H9 (cell line): ENCODE measurements around the gene PBOV1. TPM values are rescaled to one million over a fixed set of nuclear protein-coding genes. Genes with fewer than 3 reads are reported as not detected.

ENCODE experiments used
- DNase-seq: peaks from one replicate; pipeline ENCODE4 v3.0.0-alpha.2; 2017
- H2AFZ ChIP-seq: one replicate; pipeline ENCODE4 v1.6.1; 2013; ENCODE audit warnings: mild to moderate bottlenecking, low read length, control low read depth, moderate library complexity
- H2AK5ac ChIP-seq: 2 replicates; pipeline ENCODE4 v1.6.1; 2013; ENCODE audit warnings: low read length, control low read depth, mixed read lengths; ENCODE audit not compliant: insufficient read length
- H2BK120ac ChIP-seq: one replicate; pipeline ENCODE4 v1.6.1; 2013; ENCODE audit warnings: low read depth, mild to moderate bottlenecking, low read length, control low read depth, inconsistent platforms; ENCODE audit not compliant: poor library complexity, severe bottlenecking
- H2BK12ac ChIP-seq: 2 replicates; pipeline ENCODE4 v1.6.1; 2013; ENCODE audit warnings: low read length, control low read depth, mixed read lengths, low read depth; ENCODE audit not compliant: insufficient read length
- H2BK15ac ChIP-seq: 2 replicates; pipeline ENCODE4 v1.6.1; 2013; ENCODE audit warnings: low read depth, low read length, control low read depth
- H2BK20ac ChIP-seq: one replicate; pipeline ENCODE4 v1.6.1; 2013; ENCODE audit warnings: low read depth, mild to moderate bottlenecking, low read length, control low read depth, inconsistent platforms; ENCODE audit not compliant: poor library complexity, severe bottlenecking
- H2BK5ac ChIP-seq: 2 replicates; pipeline ENCODE4 v1.6.1; 2013; ENCODE audit warnings: low read length, control low read depth, mixed read lengths; ENCODE audit not compliant: insufficient read length
- H3K14ac ChIP-seq: 2 replicates; pipeline ENCODE4 v1.6.1; 2013; ENCODE audit warnings: low read length, control low read depth; ENCODE audit not compliant: insufficient read depth
- H3K18ac ChIP-seq: 2 replicates; pipeline ENCODE4 v1.6.1; 2013; ENCODE audit warnings: low read depth, mild to moderate bottlenecking, mixed read lengths, low read length, control low read depth; ENCODE audit not compliant: insufficient read length
- H3K23ac ChIP-seq: 2 replicates; pipeline ENCODE4 v1.6.1; 2013; ENCODE audit warnings: low read length, control low read depth, mixed read lengths, low read depth; ENCODE audit not compliant: insufficient read length
- H3K23me2 ChIP-seq: 2 replicates; pipeline ENCODE4 v1.6.1; 2013; ENCODE audit warnings: low read depth, mild to moderate bottlenecking, mixed read lengths, low read length, control low read depth; ENCODE audit not compliant: insufficient read length, poor library complexity, severe bottlenecking
- H3K27ac ChIP-seq: 2 replicates; pipeline ENCODE4 v1.5.1; 2013; ENCODE audit warnings: low read length, control low read depth, mixed read lengths, low read depth; ENCODE audit not compliant: insufficient read length
- H3K27me3 ChIP-seq: 2 replicates; pipeline ENCODE4 v1.6.1; 2013; ENCODE audit warnings: low read length, control low read depth, inconsistent platforms; ENCODE audit not compliant: insufficient read depth
- H3K4ac ChIP-seq: 2 replicates; pipeline ENCODE4 v1.6.1; 2013; ENCODE audit warnings: low read depth, mild to moderate bottlenecking, control low read depth, inconsistent platforms, low read length, moderate library complexity
- H3K4me1 ChIP-seq: 2 replicates; pipeline ENCODE4 v1.6.1; 2013; ENCODE audit warnings: low read length, control low read depth, inconsistent platforms; ENCODE audit not compliant: insufficient read depth
- H3K4me2 ChIP-seq: 2 replicates; pipeline ENCODE4 v1.6.1; 2013; ENCODE audit warnings: low read length, control low read depth, mixed read lengths; ENCODE audit not compliant: insufficient read length, insufficient read depth
- H3K56ac ChIP-seq: 2 replicates; pipeline ENCODE4 v1.6.1; 2013; ENCODE audit warnings: low read depth, mild to moderate bottlenecking, mixed read lengths, low read length, control low read depth; ENCODE audit not compliant: insufficient read length
- H3K79me1 ChIP-seq: 2 replicates; pipeline ENCODE4 v1.6.1; 2013; ENCODE audit warnings: low read depth, mild to moderate bottlenecking, moderate library complexity, low read length, control low read depth, inconsistent platforms; ENCODE audit not compliant: insufficient read depth, poor library complexity, severe bottlenecking
- H3K79me2 ChIP-seq: 2 replicates; pipeline ENCODE4 v1.6.1; 2013; ENCODE audit warnings: low read length, control low read depth, inconsistent platforms; ENCODE audit not compliant: insufficient read depth
- H3K9ac ChIP-seq: 2 replicates; pipeline ENCODE4 v1.6.1; 2013; ENCODE audit warnings: low read length, control low read depth, mixed read lengths; ENCODE audit not compliant: insufficient read length; ENCODE audit errors: extremely low read depth
- H3K9me3 ChIP-seq: one replicate; pipeline ENCODE4 v1.6.1; 2013; ENCODE audit warnings: low read depth, low read length, inconsistent platforms; ENCODE audit not compliant: control insufficient read depth
- H3T11ph ChIP-seq: one replicate; pipeline ENCODE4 v1.6.1; 2013; ENCODE audit warnings: mild to moderate bottlenecking, low read length, control low read depth, inconsistent platforms
- H4K20me1 ChIP-seq: one replicate; pipeline ENCODE4 v1.6.1; 2013; ENCODE audit not compliant: control insufficient read depth, insufficient read length, insufficient read depth
- H4K5ac ChIP-seq: 2 replicates; pipeline ENCODE4 v1.6.1; 2013; ENCODE audit warnings: low read depth, mild to moderate bottlenecking, mixed read lengths, low read length, control low read depth; ENCODE audit not compliant: insufficient read length
- H4K8ac ChIP-seq: replicated peaks from 2 replicates; pipeline ENCODE4 v1.6.1; 2013; ENCODE audit warnings: low read length, control low read depth, mixed read lengths, low read depth; ENCODE audit not compliant: insufficient read length
- H4K91ac ChIP-seq: 2 replicates; pipeline ENCODE4 v1.6.1; 2013; ENCODE audit warnings: low read depth, mild to moderate bottlenecking, moderate library complexity, mixed read lengths, low read length, control low read depth; ENCODE audit not compliant: insufficient read length
- H3K27ac Mint-ChIP-seq, 3 experiments: 2 replicates in 2 of 3; 3 replicates in 1 of 3; pipeline ENCODE4 v1.8.0; 2020 to 2021; ENCODE audit warnings: mixed read lengths in 3 of 3, mild to moderate bottlenecking in 1 of 3, moderate library complexity in 1 of 3
- H3K27me3 Mint-ChIP-seq: 2 replicates; pipeline ENCODE4 v1.8.0; 2021; ENCODE audit warnings: low read depth, mild to moderate bottlenecking, moderate library complexity, mixed read lengths
- H3K36me3 Mint-ChIP-seq, 3 experiments: 2 replicates in 2 of 3; 3 replicates in 1 of 3; pipeline ENCODE4 v1.8.0; 2020 to 2021; ENCODE audit warnings: low read depth in 3 of 3, mixed read lengths in 3 of 3; ENCODE audit not compliant: insufficient read depth in 1 of 3
- H3K4me1 Mint-ChIP-seq, 2 experiments: 2 replicates each; pipeline ENCODE4 v1.8.0; 2020; ENCODE audit warnings: mixed read lengths in 2 of 2
- H3K4me3 Mint-ChIP-seq, 2 experiments: 2 replicates in 1 of 2; 3 replicates in 1 of 2; pipeline ENCODE4 v1.8.0; 2020 to 2021; ENCODE audit warnings: mild to moderate bottlenecking in 2 of 2, mixed read lengths in 2 of 2, moderate library complexity in 1 of 2
- H3K9me3 Mint-ChIP-seq, 2 experiments: 2 replicates in 1 of 2; 3 replicates in 1 of 2; pipeline ENCODE4 v1.8.0; 2020; ENCODE audit warnings: mild to moderate bottlenecking in 2 of 2, mixed read lengths in 2 of 2, moderate library complexity in 1 of 2
- CTCF ChIP-seq: fragments of 200-600 bp; sonication (generic); conservative IDR thresholded peaks from 3 replicates; pipeline ENCODE4 v1.8.0; 2021; ENCODE audit warnings: antibody characterized with exemption, mild to moderate bottlenecking
- WGBS: extraction: QIAGEN DNeasy Blood & Tissue Kit; methylation state at CpG from one replicate; pipeline ENCODE4 v1.1.7; 2013; ENCODE audit warnings: missing lambda C conversion rate, low lambda C conversion rate, mixed read lengths; ENCODE audit not compliant: insufficient read length; ENCODE audit errors: extremely low coverage; 5-methylcytosine and 5-hydroxymethylcytosine counted together
- total RNA-seq: library from RNA; stranded (reverse); gene quantifications from 2 replicates; pipeline ENCODE4 v1.2.1, GENCODE V29; 2021

Gene PBOV1
- total RNA-seq, 1 experiment from 2014 or later = not detected

DNA sequence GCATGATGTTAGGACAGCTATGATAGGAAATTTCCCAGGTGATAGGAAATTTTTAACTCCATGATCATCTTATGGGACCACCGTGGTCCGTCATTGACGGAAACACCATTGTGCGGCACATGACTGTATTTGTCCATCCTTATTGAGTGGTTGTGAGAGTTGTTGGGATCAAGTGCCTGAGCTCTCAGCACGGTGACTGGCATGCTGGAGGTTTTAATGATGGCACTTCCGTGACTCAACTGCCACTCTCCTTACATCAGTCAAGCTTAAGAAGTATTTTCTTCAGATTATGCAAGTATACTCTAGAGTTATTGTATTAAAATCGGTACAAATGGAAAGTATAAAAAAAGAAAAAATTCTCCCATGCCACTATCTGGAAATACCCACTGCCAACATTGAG is 20.7 kb downstream of the PBOV1 start:
- peaks cover 25 to 39% of the 10 kb centered on the region in 2 experiments for H3K4me1 Mint-ChIP-seq

More for the DNA sequence above, 20.7 kb downstream of the PBOV1 start:
- no peak for DNase-seq
- Histone ChIP-seq H3K14ac (no peak overlapping the region), H3K27ac (no peak overlapping the region), H3K4me2 (no peak overlapping the region), H4K5ac (no peak overlapping the region), H3K4ac (no peak overlapping the region), H3T11ph (no peak overlapping the region), H2AK5ac (peak overlapping the region; percentile 80), H4K91ac (no peak overlapping the region), H3K56ac (no peak overlapping the region), H3K9me3 (no peaks in the 10 kb centered on the region), H3K79me2 (no peaks in the 10 kb centered on the region), H3K79me1 (no peaks in the 10 kb centered on the region), H2BK15ac (no peak overlapping the region), H2BK20ac (no peak overlapping the region), H2BK120ac (no peak overlapping the region), H4K20me1 (no peaks in the 10 kb centered on the region), H3K4me1 (peaks cover 5% of the 10 kb centered on the region; the same call in 1 of the 2 replicates), H3K18ac (no peak overlapping the region), H2AFZ (no peak overlapping the region), H2BK12ac (no peak overlapping the region), H3K23me2 (no peaks in the 10 kb centered on the region), H2BK5ac (no peak overlapping the region), H3K23ac (no peak overlapping the region), H3K9ac (no peak overlapping the region), H3K27me3 (no peaks in the 10 kb centered on the region), H4K8ac (no peak overlapping the region)
- Mint-ChIP-seq H3K4me3 (no peak overlapping the region), H3K9me3 (peaks cover 12 to 14% of the 10 kb centered on the region in 2 experiments; a peak in 4 of 5 replicates), H3K27ac (no peak overlapping the region), H3K36me3 (peaks cover 9 to 17% (median 15%) of the 10 kb centered on the region in 3 experiments), H3K27me3 (no peaks in the 10 kb centered on the region)
- TF ChIP-seq CTCF = no peak
- no CpG with 5 or more reads among the region's 7 CpGs for WGBS
